Measurements from ENCODE around the gene KRT3. TPM values are rescaled to one million over a fixed set of nuclear protein-coding genes. Genes with fewer than 3 reads are reported as not detected.

KRT3 gene
- total RNA-seq, 1 experiment from 2014 or later, result not detected

DNA sequence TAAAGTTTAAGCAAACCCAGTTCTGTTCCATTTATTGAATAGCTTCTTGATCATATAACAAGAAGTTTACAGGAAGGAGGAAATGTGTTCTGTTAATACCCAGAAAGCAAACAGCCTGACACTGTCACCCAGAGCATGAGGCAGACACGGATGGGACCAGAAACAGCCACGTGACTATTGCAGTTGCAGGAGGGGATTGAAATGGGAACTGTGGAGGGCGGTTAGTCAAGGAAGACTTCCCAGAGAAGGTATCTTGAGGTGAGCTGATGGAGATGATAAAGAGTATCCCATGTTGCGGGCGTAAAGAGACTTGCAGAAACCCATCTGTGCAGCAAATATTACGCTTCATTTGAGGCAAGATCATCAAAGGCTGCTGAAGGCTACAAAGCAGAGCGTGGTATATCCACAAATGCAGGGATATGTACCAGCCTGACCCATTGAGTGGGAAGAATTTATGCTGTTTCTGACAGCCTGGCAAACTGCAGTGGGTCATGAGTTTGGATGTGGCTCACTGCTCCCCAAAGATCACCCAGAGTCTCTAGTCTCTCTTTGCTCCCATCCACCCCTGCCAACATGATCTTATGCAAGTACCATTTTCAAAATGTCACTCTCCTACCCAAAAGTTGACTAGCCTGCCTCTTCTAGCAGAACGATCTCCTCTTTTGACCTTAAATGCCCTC is 39.5 kb downstream of the KRT3 start:
- DNase-seq (ENCODE audit: low read depth, low spot score) (no peak), ATAC-seq (no peak)
- in situ Hi-C loops (cut with HindIII; ENCODE audit: low pct_unique_long_range_greater_than_20kb, low sequenced_read_pairs) (no loop called here), intact Hi-C loops (cut with micrococcal nuclease; ENCODE audit: unreplicated experiment) (no loop called here)
- no TSS peak for BruUV-seq (replicated peaks)
- Histone ChIP-seq H3K4me1 (ENCODE audit: control insufficient read depth, insufficient read depth, low read length) (no peaks in the 10 kb centered on the region), H3K27me3 (ENCODE audit: control insufficient read depth, insufficient read depth, low read length) (no peaks in the 10 kb centered on the region; the same call in 1 of the 2 replicates), H3K27ac (ENCODE audit: low read length) (no peak overlapping the region), H3K4me3 (ENCODE audit: low read depth in 2 of 2, low read length in 2 of 2) (no peak overlapping the region), H3K9me3 (ENCODE audit: control insufficient read depth, insufficient read depth, low read depth, low read length) (0 out of 2 replicates have a peak, but pooled peaks cover 3% of the 10 kb centered on the region), H3K36me3 (ENCODE audit: control insufficient read depth, insufficient read depth, low read length) (no peaks in the 10 kb centered on the region)
- CTCF ChIA-PET, result no interaction called here
- POLR2A ChIA-PET, result no interaction called here
- TF ChIP-seq TCF7L2 (IDR thresholded peaks at IDR 0.05; ENCODE audit: low read depth, low read length), result no peak
- no peak for TF ChIP-seq POLR2AphosphoS5 (IDR thresholded peaks at IDR 0.05; ENCODE audit: low read depth, low read length)
- no peak for TF ChIP-seq SIN3A (IDR thresholded peaks at IDR 0.05; ENCODE audit: borderline replicate concordance, insufficient read depth, low read depth, low read length)
- TF ChIP-seq, protein P1, sequence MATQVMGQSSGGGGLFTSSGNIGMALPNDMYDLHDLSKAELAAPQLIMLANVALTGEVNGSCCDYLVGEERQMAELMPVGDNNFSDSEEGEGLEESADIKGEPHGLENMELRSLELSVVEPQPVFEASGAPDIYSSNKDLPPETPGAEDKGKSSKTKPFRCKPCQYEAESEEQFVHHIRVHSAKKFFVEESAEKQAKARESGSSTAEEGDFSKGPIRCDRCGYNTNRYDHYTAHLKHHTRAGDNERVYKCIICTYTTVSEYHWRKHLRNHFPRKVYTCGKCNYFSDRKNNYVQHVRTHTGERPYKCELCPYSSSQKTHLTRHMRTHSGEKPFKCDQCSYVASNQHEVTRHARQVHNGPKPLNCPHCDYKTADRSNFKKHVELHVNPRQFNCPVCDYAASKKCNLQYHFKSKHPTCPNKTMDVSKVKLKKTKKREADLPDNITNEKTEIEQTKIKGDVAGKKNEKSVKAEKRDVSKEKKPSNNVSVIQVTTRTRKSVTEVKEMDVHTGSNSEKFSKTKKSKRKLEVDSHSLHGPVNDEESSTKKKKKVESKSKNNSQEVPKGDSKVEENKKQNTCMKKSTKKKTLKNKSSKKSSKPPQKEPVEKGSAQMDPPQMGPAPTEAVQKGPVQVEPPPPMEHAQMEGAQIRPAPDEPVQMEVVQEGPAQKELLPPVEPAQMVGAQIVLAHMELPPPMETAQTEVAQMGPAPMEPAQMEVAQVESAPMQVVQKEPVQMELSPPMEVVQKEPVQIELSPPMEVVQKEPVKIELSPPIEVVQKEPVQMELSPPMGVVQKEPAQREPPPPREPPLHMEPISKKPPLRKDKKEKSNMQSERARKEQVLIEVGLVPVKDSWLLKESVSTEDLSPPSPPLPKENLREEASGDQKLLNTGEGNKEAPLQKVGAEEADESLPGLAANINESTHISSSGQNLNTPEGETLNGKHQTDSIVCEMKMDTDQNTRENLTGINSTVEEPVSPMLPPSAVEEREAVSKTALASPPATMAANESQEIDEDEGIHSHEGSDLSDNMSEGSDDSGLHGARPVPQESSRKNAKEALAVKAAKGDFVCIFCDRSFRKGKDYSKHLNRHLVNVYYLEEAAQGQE (IDR thresholded peaks at IDR 0.05; ENCODE audit: insufficient read depth in 1 of 2, low read depth in 2 of 2, low read length in 1 of 2), result no peak
- TF ChIP-seq, protein P2, sequence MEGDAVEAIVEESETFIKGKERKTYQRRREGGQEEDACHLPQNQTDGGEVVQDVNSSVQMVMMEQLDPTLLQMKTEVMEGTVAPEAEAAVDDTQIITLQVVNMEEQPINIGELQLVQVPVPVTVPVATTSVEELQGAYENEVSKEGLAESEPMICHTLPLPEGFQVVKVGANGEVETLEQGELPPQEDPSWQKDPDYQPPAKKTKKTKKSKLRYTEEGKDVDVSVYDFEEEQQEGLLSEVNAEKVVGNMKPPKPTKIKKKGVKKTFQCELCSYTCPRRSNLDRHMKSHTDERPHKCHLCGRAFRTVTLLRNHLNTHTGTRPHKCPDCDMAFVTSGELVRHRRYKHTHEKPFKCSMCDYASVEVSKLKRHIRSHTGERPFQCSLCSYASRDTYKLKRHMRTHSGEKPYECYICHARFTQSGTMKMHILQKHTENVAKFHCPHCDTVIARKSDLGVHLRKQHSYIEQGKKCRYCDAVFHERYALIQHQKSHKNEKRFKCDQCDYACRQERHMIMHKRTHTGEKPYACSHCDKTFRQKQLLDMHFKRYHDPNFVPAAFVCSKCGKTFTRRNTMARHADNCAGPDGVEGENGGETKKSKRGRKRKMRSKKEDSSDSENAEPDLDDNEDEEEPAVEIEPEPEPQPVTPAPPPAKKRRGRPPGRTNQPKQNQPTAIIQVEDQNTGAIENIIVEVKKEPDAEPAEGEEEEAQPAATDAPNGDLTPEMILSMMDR (IDR thresholded peaks at IDR 0.05), result no peak

DNA sequence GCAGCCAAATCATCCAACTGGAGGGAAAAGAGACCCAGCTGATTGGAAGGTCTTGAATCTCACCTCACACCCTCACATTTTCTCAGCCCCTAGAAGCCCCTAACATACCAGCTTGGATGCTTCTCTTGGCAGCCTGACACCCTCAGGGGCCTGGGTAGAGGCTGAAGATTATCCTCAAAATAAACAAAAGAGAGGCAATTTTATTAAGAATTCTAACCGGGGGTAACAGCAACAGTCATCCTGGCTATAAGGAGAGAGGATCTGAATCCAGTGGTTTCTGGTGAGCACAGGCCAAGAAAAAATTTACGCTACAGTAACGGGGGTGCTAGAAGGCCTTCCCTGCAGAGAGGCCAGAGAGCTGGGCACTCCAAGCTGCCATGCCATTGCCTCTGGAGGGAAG is 40.4 kb downstream of the KRT3 start:
- BruUV-seq (replicated peaks), result no TSS peak
- in situ Hi-C loops (cut with HindIII; ENCODE audit: low pct_unique_long_range_greater_than_20kb, low sequenced_read_pairs), result no loop called here
- POLR2A ChIA-PET, result no interaction called here

More for the DNA sequence above, 40.4 kb downstream of the KRT3 start:
- Histone ChIP-seq H3K36me3 (ENCODE audit: control insufficient read depth, insufficient read depth, low read length) (no peaks in the 10 kb centered on the region), H3K4me1 (ENCODE audit: control insufficient read depth, insufficient read depth, low read length) (no peaks in the 10 kb centered on the region), H3K27me3 (ENCODE audit: control insufficient read depth, insufficient read depth, low read length) (peaks cover 6% of the 10 kb centered on the region), H3K27ac (ENCODE audit: low read length) (no peak overlapping the region), H3K9me3 (ENCODE audit: control insufficient read depth, insufficient read depth, low read depth, low read length) (0 out of 2 replicates have a peak, but pooled peaks cover 3% of the 10 kb centered on the region), H3K4me3 (ENCODE audit: low read depth in 2 of 2, low read length in 2 of 2) (no peak overlapping the region)
- intact Hi-C loops (cut with micrococcal nuclease; ENCODE audit: unreplicated experiment), result no loop called here
- no peak for ATAC-seq
- CTCF ChIA-PET, result no interaction called here
- TF ChIP-seq POLR2AphosphoS5 (IDR thresholded peaks at IDR 0.05; ENCODE audit: low read depth, low read length), result no peak
- no peak for TF ChIP-seq SIN3A (IDR thresholded peaks at IDR 0.05; ENCODE audit: borderline replicate concordance, insufficient read depth, low read depth, low read length)
- TF ChIP-seq, protein P2 (IDR thresholded peaks at IDR 0.05), result no peak
- TF ChIP-seq TCF7L2 (IDR thresholded peaks at IDR 0.05; ENCODE audit: low read depth, low read length), result no peak
- TF ChIP-seq, protein P1 (IDR thresholded peaks at IDR 0.05; ENCODE audit: insufficient read depth in 1 of 2, low read depth in 2 of 2, low read length in 1 of 2), result no peak
- no peak for DNase-seq (ENCODE audit: low read depth, low spot score)

Data from Panc1 (cell line).